PC-9 (cell line): Measurements from ENCODE around the gene UBE2V1. TPM values are rescaled to one million over a fixed set of nuclear protein-coding genes. Genes with fewer than 3 reads are reported as not detected.

ENCODE experiments used
- BruUV-seq: library from RNA; stranded (reverse); fragments of 400-500 nt; replicated peaks from 2 replicates; lab custom pipeline; 2021; lab: Mats Ljungman, UMichigan
- CTCF ChIA-PET: fragments of 300-600 bp; sonication (Branson Sonifier 250); formaldehyde crosslinking; loops from one replicate; lab custom pipeline; 2022; ENCODE audit warnings: antibody characterized with exemption; lab: Charles Lee
- POLR2A ChIA-PET: fragments of 300-600 bp; sonication (Branson Sonifier 250); formaldehyde crosslinking; loops from one replicate; lab custom pipeline; 2022; ENCODE audit warnings: antibody characterized with exemption; ENCODE audit not compliant: unreplicated experiment; lab: Charles Lee
- DNase-seq, 2 experiments: peaks; one replicate each; pipeline versions ENCODE4 v3.0.0 to v3.0.0-alpha.2; 2015 to 2022; ENCODE audit warnings: mixed read lengths in 1 of 2
- H2AFZ ChIP-seq: fragments of 200-600 bp; sonication (generic); 2 replicates; pipeline ENCODE4 v1.8.1; 2017; ENCODE audit warnings: antibody characterized with exemption
- H3F3A ChIP-seq: fragments of 200-600 bp; sonication (generic); 2 replicates; pipeline ENCODE4 v1.8.1; 2017; ENCODE audit warnings: antibody characterized with exemption, mild to moderate bottlenecking, low read depth; ENCODE audit not compliant: insufficient read depth
- H3K27ac ChIP-seq: fragments of 200-600 bp; sonication (generic); 2 replicates; pipeline ENCODE4 v1.6.1; 2016; ENCODE audit warnings: mixed run types
- H3K27me3 ChIP-seq: fragments of 200-600 bp; sonication (generic); 2 replicates; pipeline ENCODE4 v1.6.1; 2016; ENCODE audit warnings: low read depth, mixed run types; ENCODE audit not compliant: insufficient read depth
- H3K36me3 ChIP-seq: fragments of 200-600 bp; sonication (generic); 2 replicates; pipeline ENCODE4 v1.6.1; 2016; ENCODE audit warnings: low read depth, mixed run types
- H3K4me1 ChIP-seq: fragments of 200-600 bp; sonication (generic); replicated peaks from 2 replicates; pipeline ENCODE4 v1.6.1; 2016; ENCODE audit warnings: mixed run types; ENCODE audit not compliant: insufficient read depth
- H3K4me2 ChIP-seq: fragments of 200-600 bp; sonication (generic); 2 replicates; pipeline ENCODE4 v1.6.1; 2017; ENCODE audit warnings: mixed run types
- H3K4me3 ChIP-seq: fragments of 200-600 bp; sonication (generic); 2 replicates; pipeline ENCODE4 v1.6.1; 2016; ENCODE audit warnings: mixed run types
- H3K79me2 ChIP-seq: fragments of 200-600 bp; sonication (generic); 2 replicates; pipeline ENCODE4 v1.6.1; 2017; ENCODE audit warnings: low read depth, mixed run types
- H3K9me2 ChIP-seq: fragments of 200-600 bp; sonication (generic); 2 replicates; pipeline ENCODE4 v1.8.1; 2017; ENCODE audit warnings: mild to moderate bottlenecking; ENCODE audit not compliant: insufficient read depth
- H3K9me3 ChIP-seq: fragments of 200-600 bp; sonication (generic); 2 replicates; pipeline ENCODE4 v1.8.1; 2016; ENCODE audit warnings: low read depth; ENCODE audit not compliant: insufficient read depth
- H4K20me1 ChIP-seq: fragments of 200-600 bp; sonication (generic); 2 replicates; pipeline ENCODE4 v1.8.1; 2017; ENCODE audit not compliant: insufficient read depth
- EZH2 ChIP-seq: fragments of 200-600 bp; sonication (generic); IDR thresholded peaks from 2 replicates; pipeline ENCODE4 v1.8.0; 2017; ENCODE audit warnings: antibody characterized with exemption, low read depth
- intact Hi-C: fragments of 100-400 bp; cut with micrococcal nuclease; formaldehyde crosslinking; loops from one replicate; pipeline ENCODE4 v1.10.0; 2022; ENCODE audit not compliant: unreplicated experiment
- total RNA-seq: library from RNA; stranded (reverse); gene quantifications from 2 replicates; pipeline ENCODE4 v1.2.3, GENCODE V29; 2021
- TF ChIP-seq, protein P1 (sequence below): fragments of 200-600 bp; sonication (generic); conservative IDR thresholded peaks from 2 replicates; pipeline ENCODE4 v1.6.1; 2017; ENCODE audit warnings: mixed run types, antibody characterized with exemption, mild to moderate bottlenecking, moderate library complexity

UBE2V1 gene
- total RNA-seq, 1 experiment from 2014 or later = 174 TPM

DNA sequence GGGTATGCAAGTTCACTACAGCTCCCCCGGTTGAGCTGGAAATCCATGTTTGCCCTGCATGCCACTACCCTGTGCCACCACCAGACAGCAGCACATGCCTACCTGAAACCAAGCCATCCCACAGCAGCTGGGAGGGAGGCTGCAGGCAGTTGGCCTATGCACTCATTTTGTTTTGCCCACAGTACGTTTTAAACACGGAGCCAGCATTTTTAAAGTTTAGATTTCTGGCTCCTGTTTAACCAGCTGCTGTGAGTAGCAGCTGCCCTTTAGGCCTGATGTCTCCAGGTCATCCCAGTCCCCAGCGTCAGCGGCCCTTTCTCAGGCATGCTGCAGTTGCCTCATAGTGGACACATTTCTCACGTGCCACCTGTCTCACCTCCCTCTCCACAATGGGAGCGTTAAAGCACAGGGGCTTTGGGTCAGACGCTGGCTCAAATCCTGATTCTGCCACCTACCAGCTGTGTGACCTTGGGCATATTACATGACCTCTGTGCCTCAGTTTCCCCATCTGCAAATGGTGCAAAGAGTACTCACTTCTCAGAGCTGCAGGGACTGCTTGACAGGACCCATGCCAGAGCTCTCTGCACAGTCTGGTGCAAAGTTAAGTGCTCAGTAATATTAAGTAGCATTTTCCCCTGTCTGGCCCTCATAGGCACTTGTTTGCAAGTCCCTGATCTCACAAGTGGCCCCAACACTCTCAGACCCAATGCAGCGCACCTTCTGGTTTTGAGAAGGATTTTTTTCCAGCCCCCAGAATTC, 8.2 kb upstream of the UBE2V1 start:
- POLR2A ChIA-PET = no interaction called here
- CTCF ChIA-PET = interaction anchor here (0.6 to 3.3 kb wide), 12 partner anchors 17 to 515 kb away, joined by 3 to 32 read pairs (median 6); partner anchors contain the start of gene PEDS1

GRCh38 chr20:50118203-50118602, 5.3 kb upstream of the UBE2V1 start:
- Histone ChIP-seq H3K79me2 (peaks cover 21% of the 10 kb centered on the region; the same call in 1 of the 2 replicates), H3K4me3 (no peak overlapping the region), H3K36me3 (no peaks in the 10 kb centered on the region), H3K9me2 (no peaks in the 10 kb centered on the region), H4K20me1 (no peaks in the 10 kb centered on the region), H3K27me3 (no peaks in the 10 kb centered on the region), H3K9me3 (no peaks in the 10 kb centered on the region), H2AFZ (no peak overlapping the region), H3K4me2 (no peak overlapping the region), H3K27ac (no peak overlapping the region), H3F3A (peaks cover 31% of the 10 kb centered on the region), H3K4me1 (peaks cover 22% of the 10 kb centered on the region)
- no peak for DNase-seq
- ChIA-PET POLR2A (no interaction called here), CTCF (no interaction called here)
- no TSS peak for BruUV-seq
- intact Hi-C loops = no loop called here
- TF ChIP-seq EZH2 = no peak
- TF ChIP-seq, protein P1, sequence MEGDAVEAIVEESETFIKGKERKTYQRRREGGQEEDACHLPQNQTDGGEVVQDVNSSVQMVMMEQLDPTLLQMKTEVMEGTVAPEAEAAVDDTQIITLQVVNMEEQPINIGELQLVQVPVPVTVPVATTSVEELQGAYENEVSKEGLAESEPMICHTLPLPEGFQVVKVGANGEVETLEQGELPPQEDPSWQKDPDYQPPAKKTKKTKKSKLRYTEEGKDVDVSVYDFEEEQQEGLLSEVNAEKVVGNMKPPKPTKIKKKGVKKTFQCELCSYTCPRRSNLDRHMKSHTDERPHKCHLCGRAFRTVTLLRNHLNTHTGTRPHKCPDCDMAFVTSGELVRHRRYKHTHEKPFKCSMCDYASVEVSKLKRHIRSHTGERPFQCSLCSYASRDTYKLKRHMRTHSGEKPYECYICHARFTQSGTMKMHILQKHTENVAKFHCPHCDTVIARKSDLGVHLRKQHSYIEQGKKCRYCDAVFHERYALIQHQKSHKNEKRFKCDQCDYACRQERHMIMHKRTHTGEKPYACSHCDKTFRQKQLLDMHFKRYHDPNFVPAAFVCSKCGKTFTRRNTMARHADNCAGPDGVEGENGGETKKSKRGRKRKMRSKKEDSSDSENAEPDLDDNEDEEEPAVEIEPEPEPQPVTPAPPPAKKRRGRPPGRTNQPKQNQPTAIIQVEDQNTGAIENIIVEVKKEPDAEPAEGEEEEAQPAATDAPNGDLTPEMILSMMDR = no peak

More for the DNA sequence above, 8.2 kb upstream of the UBE2V1 start:
- DNase-seq = peak; percentile 66 to 72
- intact Hi-C loops = loop anchor here (1.0 to 2.0 kb wide), 4 partner anchors 24 to 58 kb away; no protein-coding TSS in a partner anchor
- Histone ChIP-seq H3K4me2 (no peak overlapping the region), H4K20me1 (no peaks in the 10 kb centered on the region), H3K27ac (no peak overlapping the region), H3K36me3 (peaks cover 12% of the 10 kb centered on the region; the same call in 1 of the 2 replicates), H3K27me3 (no peaks in the 10 kb centered on the region), H3F3A (peaks cover 38% of the 10 kb centered on the region), H3K9me3 (no peaks in the 10 kb centered on the region), H3K9me2 (no peaks in the 10 kb centered on the region), H3K79me2 (no peaks in the 10 kb centered on the region), H3K4me3 (no peak overlapping the region), H2AFZ (no peak overlapping the region), H3K4me1 (peaks cover 11% of the 10 kb centered on the region)
- no peak for TF ChIP-seq EZH2
- TF ChIP-seq, protein P1 = peak; percentile 90
- TSS peak; percentile 3 for BruUV-seq

DNA sequence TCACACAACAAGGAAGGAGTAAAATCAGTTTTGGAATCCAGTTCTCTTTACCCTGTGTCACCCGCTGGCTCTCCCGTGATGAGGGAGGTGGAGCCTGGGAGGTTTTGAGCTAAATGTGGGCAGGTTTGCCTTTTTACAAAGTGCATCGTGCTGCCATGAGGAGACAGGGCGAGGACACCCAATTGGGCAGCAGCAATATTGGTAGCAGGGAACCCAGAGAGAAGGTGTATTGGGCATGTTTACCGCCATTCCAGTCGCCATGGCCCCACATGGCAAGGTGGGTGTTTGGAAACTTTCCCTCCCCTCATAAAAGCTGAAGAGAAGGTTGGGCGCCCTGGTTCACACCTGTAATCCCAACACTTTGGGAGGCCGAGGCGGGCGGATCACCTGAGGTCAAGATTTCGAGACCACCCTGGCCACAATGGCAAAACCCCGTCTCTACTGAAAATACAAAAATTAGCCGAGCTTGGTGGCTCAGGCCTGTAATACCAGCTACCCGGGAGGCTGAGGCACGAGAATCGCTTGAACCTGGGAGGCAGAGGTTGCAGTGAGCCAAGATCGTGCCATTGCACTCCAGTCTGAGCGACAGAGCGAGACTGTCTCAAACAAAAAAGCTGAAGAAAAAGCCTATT, 3.5 kb upstream of the UBE2V1 start:
- Histone ChIP-seq H3K4me3 (peak overlapping the region; percentile 73), H3K27ac (peak overlapping the region; percentile 6; the same call in 1 of the 2 replicates), H3K9me2 (no peaks in the 10 kb centered on the region), H2AFZ (peak overlapping the region; percentile 96), H3K36me3 (no peaks in the 10 kb centered on the region), H3K9me3 (no peaks in the 10 kb centered on the region), H4K20me1 (peaks cover 4% of the 10 kb centered on the region), H3K4me2 (peak overlapping the region; percentile 89), H3F3A (peaks cover 19% of the 10 kb centered on the region; the same call in 1 of the 2 replicates), H3K27me3 (no peaks in the 10 kb centered on the region), H3K79me2 (peaks cover 36% of the 10 kb centered on the region), H3K4me1 (peaks cover 26% of the 10 kb centered on the region)
- ChIA-PET POLR2A (interaction anchor here (0.5 to 1.2 kb wide), 5 partner anchors 37 to 647 kb away, joined by 4 to 14 read pairs (median 5); partner anchors contain the start of gene PEDS1), CTCF (interaction anchor here (0.5 to 2.2 kb wide), 5 partner anchors 36 to 501 kb away, joined by 3 to 16 read pairs (median 3); partner anchors contain the start of gene PEDS1)
- BruUV-seq = TSS peak; percentile 66
- DNase-seq = no peak
- intact Hi-C loops = no loop called here
- TF ChIP-seq, protein P1 = no peak
- TF ChIP-seq EZH2 = no peak
